HAP-1 (cell line): ENCODE data around the gene DCXR.

Experiments used
- DNase-seq, 2 experiments: peaks; one replicate each; pipeline ENCODE4 v3.0.0-alpha.2; 2016 to 2020; ENCODE audit warnings: low spot score in 2 of 2
- H3K27me3 ChIP-seq: fragments of 250-450 bp; sonication (Bioruptor Pico); 2 replicates; pipeline ENCODE4 v1.5.1; 2020; ENCODE audit warnings: low read depth, mild to moderate bottlenecking, moderate library complexity
- H3K36me3 ChIP-seq: fragments of 250-450 bp; sonication (Bioruptor Pico); replicated peaks from 2 replicates; pipeline ENCODE4 v1.5.1; 2020; ENCODE audit warnings: mild to moderate bottlenecking
- H3K4me1 ChIP-seq: fragments of 250-450 bp; sonication (Bioruptor Pico); 2 replicates; pipeline ENCODE4 v1.5.1; 2020; ENCODE audit warnings: mild to moderate bottlenecking
- H3K4me3 ChIP-seq: fragments of 250-450 bp; sonication (Bioruptor Pico); 2 replicates; pipeline ENCODE4 v1.5.1; 2020; ENCODE audit warnings: mild to moderate bottlenecking, moderate library complexity
- H3K9me3 ChIP-seq: fragments of 250-450 bp; sonication (Bioruptor Pico); 2 replicates; pipeline ENCODE4 v1.5.1; 2020; ENCODE audit warnings: mild to moderate bottlenecking, moderate library complexity
- in situ Hi-C: fragments of 300-500 bp; cut with MboI; formaldehyde crosslinking; loops from 3 replicates; pipeline ENCODE4 v1.14.3; 2020; ENCODE audit warnings: low sequenced_read_pairs, inconsistent platforms, mixed read lengths

The DCXR gene

DNA sequence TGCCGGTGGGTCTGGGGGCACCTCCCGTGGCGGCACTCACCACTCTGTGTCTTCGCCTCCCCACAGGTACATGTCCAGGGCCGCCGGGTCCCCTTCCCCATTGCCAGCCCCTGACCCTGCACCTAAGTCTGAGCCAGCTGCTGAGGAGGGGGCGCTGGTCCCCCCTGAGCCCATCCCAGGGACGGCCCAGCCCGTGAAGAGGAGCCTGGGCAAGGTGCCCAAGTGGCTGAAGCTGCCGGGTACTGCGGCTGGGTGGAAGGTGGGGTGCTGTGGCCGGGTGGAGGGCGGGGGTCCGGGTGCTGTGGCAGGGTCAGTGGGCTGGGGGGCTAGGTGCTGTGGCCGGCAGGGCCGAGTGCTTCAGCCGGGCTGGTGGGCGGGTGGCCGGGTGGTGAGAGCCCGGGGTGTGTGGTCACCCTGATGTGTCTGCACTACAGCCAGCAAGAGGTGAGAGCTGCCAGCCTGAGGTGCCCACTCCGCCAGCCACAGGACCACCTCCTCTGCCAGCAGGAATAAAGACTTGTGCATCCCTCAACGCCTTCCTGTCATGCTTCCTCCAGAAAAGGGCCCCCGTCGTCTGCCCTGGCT, 20.5 kb downstream of the DCXR start:
- DNase-seq = no peak
- Histone ChIP-seq H3K27me3 (no peaks in the 10 kb centered on the region), H3K4me3 (no peak overlapping the region), H3K4me1 (peaks cover 11% of the 10 kb centered on the region), H3K36me3 (peaks cover 8% of the 10 kb centered on the region), H3K9me3 (no peaks in the 10 kb centered on the region)
- in situ Hi-C loops = no loop called here

DNA sequence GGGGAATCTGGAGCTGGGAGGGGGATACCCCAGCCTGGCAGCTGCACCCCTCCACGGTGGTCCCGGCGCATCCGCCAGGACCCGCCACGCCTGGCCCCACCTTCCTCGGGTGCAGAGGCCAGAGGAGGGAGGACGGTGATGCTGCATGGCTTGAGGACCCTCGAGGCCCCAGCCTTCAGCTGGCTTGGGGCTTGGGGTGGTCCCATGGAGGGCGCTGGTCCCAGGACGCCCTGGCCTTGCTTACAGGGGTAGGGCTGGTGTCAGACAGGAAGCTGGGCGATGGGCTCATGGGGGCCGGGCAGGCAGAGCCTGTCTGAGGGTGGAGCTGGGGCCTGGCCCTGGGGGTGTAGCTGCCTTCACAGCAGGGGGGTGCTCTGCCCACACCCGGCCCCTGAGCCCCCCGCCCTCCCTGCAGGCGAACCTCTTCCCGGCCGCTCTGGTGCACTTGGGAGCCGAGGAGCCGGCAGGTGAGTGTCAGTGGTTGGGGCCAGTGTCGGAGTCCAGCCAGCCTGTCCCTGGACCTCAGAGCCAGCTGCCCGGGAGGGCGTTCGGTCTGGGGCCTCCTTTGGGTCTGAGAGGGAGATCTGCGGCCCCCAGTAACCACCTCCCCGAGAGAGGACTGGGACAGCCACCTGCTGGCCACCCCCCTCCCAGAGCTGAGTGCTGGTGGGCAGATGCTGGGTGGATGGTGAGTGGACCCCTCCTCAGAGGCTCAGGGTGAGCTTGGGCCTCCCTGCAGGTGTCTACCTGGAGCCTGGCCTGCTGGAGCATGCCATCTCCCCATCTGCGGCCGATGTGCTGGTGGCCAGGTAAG, 21.2 kb downstream of the DCXR start:
- Histone ChIP-seq H3K27me3 (no peaks in the 10 kb centered on the region), H3K9me3 (no peaks in the 10 kb centered on the region), H3K36me3 (peaks cover 8% of the 10 kb centered on the region), H3K4me1 (peaks cover 4% of the 10 kb centered on the region), H3K4me3 (no peak overlapping the region)
- in situ Hi-C loops = no loop called here
- no peak for DNase-seq

DNA sequence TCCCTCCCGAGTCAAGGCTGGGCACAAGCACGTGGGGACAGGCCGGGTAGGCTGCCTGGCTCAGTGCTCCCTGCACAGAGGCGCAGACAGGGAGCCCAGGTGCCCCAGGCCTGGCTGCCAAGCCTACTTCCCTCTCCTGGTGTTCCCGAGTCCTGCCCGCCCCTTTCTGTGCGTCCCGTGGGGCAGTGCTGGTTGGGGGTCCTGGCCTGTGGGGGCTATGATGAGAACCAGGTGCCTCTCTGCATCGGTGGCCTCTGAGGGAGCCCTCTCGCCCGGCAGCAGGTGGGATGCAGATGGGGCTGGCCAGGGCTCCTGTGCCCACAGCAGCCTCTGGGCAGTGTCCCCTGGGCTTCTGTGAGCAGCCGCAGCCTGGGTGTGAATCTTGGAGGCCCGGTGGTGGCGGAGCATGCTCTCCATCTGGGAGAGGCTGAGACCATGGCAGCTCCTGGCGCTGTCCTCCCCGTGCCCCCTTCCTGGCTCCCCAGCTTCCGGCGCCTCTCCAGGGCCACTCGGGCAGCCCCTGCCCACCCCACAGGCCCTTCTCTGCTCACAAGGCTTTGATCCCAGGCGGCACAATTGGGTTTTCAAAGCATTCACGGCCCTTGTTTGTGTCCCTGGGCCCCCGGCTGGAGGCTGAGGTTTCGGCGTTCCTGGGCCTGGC, 22.1 kb downstream of the DCXR start:
- H3K9me3 ChIP-seq = no peaks in the 10 kb centered on the region
- H3K27me3 ChIP-seq = no peaks in the 10 kb centered on the region
- peaks cover 8% of the 10 kb centered on the region for H3K36me3 ChIP-seq
- H3K4me3 ChIP-seq = no peak overlapping the region
- in situ Hi-C loops = no loop called here
- no peak for DNase-seq
- no peaks in the 10 kb centered on the region for H3K4me1 ChIP-seq

DNA sequence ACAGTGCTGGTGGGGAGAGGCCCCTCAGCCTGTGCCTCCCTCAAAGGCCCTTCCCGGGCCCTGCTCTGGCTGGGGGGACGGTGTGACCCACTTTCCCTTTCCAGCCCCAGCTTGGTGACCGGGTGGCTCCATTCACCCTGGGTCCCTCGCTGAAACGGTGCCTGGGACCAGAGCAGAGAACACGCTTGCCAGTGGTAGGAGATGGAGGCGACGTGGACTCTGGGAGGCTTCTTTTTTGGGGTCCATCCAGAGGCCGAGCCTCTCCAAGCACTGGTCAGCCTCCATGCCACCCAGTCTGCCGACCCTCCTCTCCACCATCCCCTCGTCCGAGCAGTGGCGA, 22.6 kb downstream of the DCXR start:
- in situ Hi-C loops = no loop called here
- Histone ChIP-seq H3K36me3 (peaks cover 8% of the 10 kb centered on the region), H3K4me1 (no peaks in the 10 kb centered on the region), H3K4me3 (no peak overlapping the region), H3K27me3 (no peaks in the 10 kb centered on the region), H3K9me3 (no peaks in the 10 kb centered on the region)
- no peak for DNase-seq

DNA sequence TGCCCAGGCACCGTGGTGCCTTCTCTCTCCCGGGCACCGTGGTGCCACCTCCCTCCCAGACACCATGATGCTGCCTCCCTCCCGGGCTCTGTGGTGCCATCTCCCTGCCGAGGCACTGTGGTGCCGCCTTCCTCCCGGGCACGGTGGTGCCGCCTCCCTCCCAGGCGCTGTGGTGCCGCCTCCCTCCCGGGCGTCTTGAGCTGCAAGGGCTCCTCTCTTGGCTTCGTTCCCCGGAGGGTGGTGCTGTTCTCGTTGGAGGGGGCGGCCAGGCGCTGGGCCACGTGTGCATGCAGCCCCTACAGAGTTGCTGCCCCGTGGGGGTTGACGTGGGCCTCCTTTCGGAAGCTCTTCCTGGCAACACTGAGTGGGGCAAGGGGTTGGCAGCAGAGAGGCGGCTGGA, 23.1 kb downstream of the DCXR start:
- Histone ChIP-seq H3K36me3 (peaks cover 8% of the 10 kb centered on the region), H3K4me3 (no peak overlapping the region), H3K4me1 (no peaks in the 10 kb centered on the region), H3K9me3 (no peaks in the 10 kb centered on the region), H3K27me3 (no peaks in the 10 kb centered on the region)
- in situ Hi-C loops = no loop called here
- DNase-seq = no peak

DNA sequence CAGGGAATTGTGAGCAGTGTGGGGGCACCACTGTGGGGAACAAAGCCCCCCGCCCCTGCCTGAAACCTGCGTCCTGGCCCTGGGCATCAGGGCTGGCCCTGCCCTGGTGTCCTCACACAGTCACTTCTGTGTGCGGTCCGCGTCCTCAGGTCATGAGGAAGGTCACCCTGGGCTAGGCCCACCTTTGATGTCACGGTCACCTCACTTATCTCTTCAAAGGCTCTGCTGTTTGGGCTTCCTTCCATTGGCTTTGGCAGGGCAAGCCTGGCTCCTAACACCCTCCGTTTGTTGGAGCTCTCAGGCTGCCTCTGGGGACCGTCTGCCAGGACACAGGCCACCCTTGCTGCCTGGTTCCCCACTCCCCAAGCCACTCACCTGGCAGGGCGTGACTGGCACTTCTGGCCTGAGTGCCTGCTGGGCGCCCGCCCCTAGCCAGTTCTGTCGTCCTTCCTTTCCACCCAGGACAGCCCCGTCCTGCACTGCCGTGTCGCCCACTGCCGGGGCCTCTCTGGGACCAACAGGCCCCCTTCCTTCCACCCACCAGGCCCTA, 23.6 kb downstream of the DCXR start:
- in situ Hi-C loops = no loop called here

DNA sequence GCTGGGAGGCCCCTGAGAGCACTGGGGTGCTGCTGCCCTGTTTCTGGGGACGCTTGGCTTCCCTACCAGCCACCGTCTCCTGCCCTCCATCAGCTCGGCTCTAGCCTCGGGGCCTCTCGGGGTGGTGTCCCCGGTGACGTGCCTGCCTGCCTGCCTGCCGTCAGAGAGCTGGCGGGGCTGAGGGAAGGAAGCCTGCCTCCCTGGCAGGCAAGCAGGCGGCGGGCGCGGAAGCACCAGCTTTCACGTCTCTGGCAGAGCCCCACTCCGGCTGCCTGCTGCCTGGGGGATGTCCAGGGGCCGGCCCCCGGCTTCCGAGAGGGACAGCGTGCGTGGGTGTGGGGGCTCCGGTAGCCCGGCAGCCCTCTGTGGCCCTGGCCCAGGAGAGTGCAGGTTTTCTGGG, 24.2 kb downstream of the DCXR start:
- Histone ChIP-seq H3K9me3 (no peaks in the 10 kb centered on the region), H3K27me3 (no peaks in the 10 kb centered on the region), H3K4me1 (no peaks in the 10 kb centered on the region), H3K4me3 (no peak overlapping the region), H3K36me3 (peaks cover 2% of the 10 kb centered on the region)
- in situ Hi-C loops = no loop called here
- no peak for DNase-seq

More for the DNA sequence above, 23.6 kb downstream of the DCXR start:
- no peaks in the 10 kb centered on the region for H3K4me1 ChIP-seq
- no peak for DNase-seq
- H3K9me3 ChIP-seq = no peaks in the 10 kb centered on the region
- H3K4me3 ChIP-seq = no peak overlapping the region
- H3K36me3 ChIP-seq = peaks cover 7% of the 10 kb centered on the region
- no peaks in the 10 kb centered on the region for H3K27me3 ChIP-seq

DNA sequence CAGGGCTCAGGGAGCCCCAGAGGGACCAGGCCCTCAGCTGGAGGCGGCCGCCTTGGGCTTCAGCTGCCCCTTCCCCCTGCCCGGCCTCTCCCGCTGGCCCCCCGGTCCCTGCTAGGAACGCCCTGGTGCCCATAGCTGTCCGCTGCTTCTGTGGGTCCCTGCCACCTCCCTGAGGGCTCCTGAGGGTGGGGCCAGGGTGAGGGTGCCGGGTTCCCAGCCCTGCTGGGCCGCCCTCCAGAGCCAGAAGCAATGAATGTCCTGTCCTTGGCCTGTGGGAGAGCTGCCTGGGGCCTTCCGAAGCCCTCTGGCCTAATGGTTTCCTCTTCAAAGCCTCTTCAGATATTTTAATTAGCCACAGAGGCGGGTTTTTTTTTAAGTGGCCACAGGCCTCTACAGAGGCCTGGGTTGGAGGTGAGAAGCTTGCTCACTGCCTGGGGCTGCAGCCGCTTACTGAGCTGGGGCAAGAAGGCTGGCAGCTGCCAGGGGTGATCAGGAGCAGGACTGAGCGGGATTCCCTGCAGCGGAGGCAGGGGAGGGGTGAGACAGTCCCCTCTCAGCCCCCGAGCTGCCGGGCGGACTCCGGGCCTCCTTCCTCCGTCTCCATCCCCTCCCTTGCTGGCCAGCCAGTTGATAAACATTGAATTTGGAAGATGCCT, 24.7 kb downstream of the DCXR start:
- H3K4me1 ChIP-seq = no peaks in the 10 kb centered on the region
- H3K27me3 ChIP-seq = no peaks in the 10 kb centered on the region
- H3K36me3 ChIP-seq = no peaks in the 10 kb centered on the region; the same call in 1 of the 2 replicates
- H3K4me3 ChIP-seq = no peak overlapping the region
- in situ Hi-C loops = no loop called here
- H3K9me3 ChIP-seq = no peaks in the 10 kb centered on the region
- no peak for DNase-seq

DNA sequence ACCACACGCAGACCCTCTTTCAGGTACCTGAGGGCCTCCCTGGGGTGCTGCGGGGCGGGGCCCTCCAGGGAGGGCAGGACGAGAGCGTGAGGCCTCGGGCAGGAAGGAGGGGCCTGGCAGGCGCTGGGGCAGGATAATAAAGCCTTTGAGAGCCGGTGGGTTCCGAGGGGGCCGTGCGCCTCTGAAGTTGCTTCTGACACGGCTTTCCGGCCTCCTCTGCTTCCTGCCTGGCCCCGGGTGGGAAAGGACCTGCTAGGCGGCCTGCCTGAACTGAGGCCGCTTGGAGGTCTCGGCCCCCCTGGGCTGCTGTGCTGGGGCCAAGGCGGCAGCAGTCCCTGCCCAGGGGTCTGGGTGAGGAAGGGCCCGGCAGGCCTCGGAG, 25.2 kb downstream of the DCXR start:
- in situ Hi-C loops = no loop called here
- H3K36me3 ChIP-seq = no peaks in the 10 kb centered on the region

DNA sequence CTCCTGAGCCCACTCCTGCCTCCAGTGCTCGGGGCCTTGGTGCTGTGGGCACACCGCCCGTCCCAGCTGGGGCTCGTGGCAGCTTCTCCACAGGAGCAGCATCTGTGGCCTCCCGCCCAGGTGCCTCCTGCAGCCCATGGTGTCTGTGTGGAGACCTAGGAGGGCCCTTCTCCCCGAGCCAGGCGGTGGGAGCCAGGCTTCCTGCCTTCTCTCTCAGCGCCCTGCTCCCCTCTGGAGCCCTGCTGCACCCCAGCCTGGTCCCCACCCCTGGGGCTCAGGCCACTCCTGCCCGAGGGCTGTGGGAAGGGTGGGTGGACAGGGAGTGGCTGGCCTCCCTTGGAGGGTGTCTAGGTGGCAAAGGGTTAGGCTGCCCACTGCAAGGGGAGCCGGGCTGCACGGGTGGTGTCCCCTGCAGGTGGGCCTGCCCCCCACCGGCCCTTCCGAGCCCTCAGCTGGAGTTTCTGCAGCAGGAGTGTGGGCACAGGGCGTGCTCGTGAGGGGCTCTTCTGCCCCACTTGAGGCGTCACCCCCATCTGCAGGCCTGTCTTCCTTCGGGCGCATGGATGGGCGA, 25.8 kb downstream of the DCXR start:
- Histone ChIP-seq H3K9me3 (no peaks in the 10 kb centered on the region), H3K4me3 (no peak overlapping the region), H3K36me3 (no peaks in the 10 kb centered on the region), H3K27me3 (no peaks in the 10 kb centered on the region), H3K4me1 (no peaks in the 10 kb centered on the region)
- in situ Hi-C loops = no loop called here
- no peak for DNase-seq

More for the DNA sequence above, 25.2 kb downstream of the DCXR start:
- H3K4me3 ChIP-seq = no peak overlapping the region
- H3K9me3 ChIP-seq = no peaks in the 10 kb centered on the region
- no peak for DNase-seq
- no peaks in the 10 kb centered on the region for H3K27me3 ChIP-seq
- no peaks in the 10 kb centered on the region for H3K4me1 ChIP-seq

DNA sequence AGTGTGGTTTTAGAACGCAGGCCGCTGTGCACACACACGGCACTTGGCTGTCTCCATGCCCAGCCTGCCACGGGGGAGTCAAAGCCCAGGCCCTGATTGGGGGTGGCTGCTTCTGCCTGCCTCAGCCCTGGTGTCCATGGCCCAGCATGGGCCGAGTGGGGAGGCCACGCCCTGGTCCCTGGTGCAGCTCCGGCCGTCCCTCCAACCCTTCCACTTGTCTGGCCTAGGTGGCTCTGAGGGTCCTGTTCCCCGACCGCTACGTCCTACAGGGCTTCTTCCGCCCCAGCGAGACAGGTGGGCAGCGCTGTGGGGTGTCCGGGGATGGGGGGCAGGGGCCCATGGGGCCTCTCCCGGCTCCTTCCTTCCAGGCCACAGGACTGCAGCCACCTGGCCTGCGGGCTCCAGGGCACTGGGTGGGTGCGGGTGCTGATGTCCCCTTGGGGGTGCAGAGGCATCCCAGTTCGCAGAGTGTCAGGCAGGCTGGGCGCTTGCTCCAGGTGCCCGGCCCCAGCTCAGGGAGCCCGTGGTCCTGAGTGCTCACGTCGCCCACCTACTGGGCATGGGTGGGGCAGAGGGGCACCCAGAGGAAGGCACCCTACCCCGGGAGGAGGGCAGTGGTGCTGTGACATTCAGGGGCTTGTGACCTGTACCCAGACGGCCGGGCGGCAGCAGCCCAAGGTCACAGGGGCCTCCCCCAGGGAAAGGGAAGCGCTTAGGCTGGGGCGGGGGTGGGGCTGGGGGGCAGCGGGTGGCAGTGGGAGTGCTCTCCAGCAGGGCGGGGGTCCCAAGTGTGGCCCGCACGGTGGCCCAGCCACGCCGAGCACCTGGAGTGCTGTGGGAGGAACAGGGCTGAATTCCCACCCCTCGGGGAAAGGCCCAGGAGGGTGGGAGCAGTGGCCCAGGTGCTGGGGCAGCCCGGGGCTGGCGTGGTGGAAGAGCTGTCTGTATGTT, 26.6 kb downstream of the DCXR start:
- Histone ChIP-seq H3K27me3 (no peaks in the 10 kb centered on the region), H3K9me3 (no peaks in the 10 kb centered on the region), H3K4me1 (no peaks in the 10 kb centered on the region), H3K4me3 (no peak overlapping the region), H3K36me3 (no peaks in the 10 kb centered on the region)
- DNase-seq = no peak
- in situ Hi-C loops = no loop called here

DNA sequence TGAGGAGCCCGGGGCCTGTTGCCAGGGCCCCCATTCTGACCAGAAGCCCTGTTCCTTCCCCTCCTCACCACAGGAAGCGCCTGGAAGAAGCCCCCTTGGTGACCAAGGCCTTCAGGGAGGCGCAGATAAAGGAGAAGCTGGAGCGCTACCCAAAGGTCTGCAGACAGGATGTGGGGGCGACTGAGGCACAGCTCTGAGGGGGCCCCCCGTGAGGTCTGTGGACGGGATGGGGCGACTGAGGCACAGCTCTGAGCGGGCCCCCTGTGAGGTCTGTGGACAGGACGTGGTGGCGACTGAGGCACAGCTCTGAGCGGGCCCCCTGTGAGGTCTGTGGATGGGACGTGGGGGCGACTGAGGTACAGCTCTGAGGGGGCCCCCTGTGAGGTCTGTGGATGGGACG, 28.1 kb downstream of the DCXR start:
- DNase-seq = no peak
- Histone ChIP-seq H3K4me3 (no peak overlapping the region), H3K36me3 (no peaks in the 10 kb centered on the region), H3K4me1 (no peaks in the 10 kb centered on the region), H3K27me3 (no peaks in the 10 kb centered on the region), H3K9me3 (no peaks in the 10 kb centered on the region)
- in situ Hi-C loops = no loop called here

DNA sequence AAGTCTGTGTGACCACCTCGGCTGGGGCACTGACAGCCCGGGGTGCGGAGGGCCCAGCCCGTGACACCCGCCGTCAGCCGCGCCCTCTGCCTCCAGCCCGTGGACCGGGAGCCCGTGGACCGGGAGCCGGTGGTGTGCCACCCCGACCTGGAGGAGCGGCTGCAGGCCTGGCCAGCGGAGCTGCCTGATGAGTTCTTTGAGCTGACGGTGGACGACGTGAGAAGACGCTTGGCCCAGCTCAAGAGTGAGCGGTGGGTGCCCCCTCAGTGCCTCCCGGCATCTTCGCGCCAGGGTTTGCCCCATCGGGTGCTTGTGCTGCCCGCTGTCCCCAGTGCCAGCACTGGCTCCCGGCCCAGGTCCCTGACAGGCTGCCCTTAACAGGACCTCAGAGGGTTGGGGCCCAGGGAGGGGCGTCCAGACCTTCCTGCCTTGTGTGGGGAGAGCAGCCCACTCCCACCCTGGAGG, 28.5 kb downstream of the DCXR start:
- in situ Hi-C loops = no loop called here
- no peaks in the 10 kb centered on the region for H3K9me3 ChIP-seq
- no peaks in the 10 kb centered on the region for H3K4me1 ChIP-seq
- DNase-seq = no peak
- H3K36me3 ChIP-seq = no peaks in the 10 kb centered on the region
- no peak overlapping the region for H3K4me3 ChIP-seq
- no peaks in the 10 kb centered on the region for H3K27me3 ChIP-seq
